OCI-LY7 (cell line): Measurements from ENCODE around the gene GALNT17. TPM values are rescaled to one million over a fixed set of nuclear protein-coding genes. Genes with fewer than 3 reads are reported as not detected.

Source experiments
- BruUV-seq: library from RNA; stranded (reverse); fragments of 400-500 nt; replicated peaks from 2 replicates; lab custom pipeline; 2021; lab: Mats Ljungman, UMichigan
- CTCF ChIA-PET: fragments of 300-600 bp; sonication (Branson Sonifier 250); formaldehyde crosslinking; loops from one replicate; lab custom pipeline; 2022; ENCODE audit warnings: antibody characterized with exemption; ENCODE audit not compliant: unreplicated experiment; lab: Charles Lee
- POLR2A ChIA-PET: fragments of 300-600 bp; sonication (Branson Sonifier 250); formaldehyde crosslinking; loops from one replicate; lab custom pipeline; 2022; ENCODE audit warnings: antibody characterized with exemption; lab: Charles Lee
- DNase-seq: peaks from one replicate; pipeline ENCODE4 v3.0.0-alpha.2; 2015; ENCODE audit warnings: low spot score
- H2AFZ ChIP-seq: fragments of 200-600 bp; sonication (generic), shearing (Covaris generic); 2 replicates; pipeline ENCODE4 v1.6.1; 2014; ENCODE audit warnings: mild to moderate bottlenecking, antibody characterized with exemption, low read length, moderate library complexity
- H3K27ac ChIP-seq: fragments of 200-600 bp; sonication (generic); 2 replicates; pipeline ENCODE4 v1.5.1; 2014; ENCODE audit warnings: mixed run types, low read depth, mild to moderate bottlenecking, moderate library complexity, low read length, inconsistent platforms; ENCODE audit not compliant: poor library complexity, severe bottlenecking
- H3K36me3 ChIP-seq: fragments of 200-600 bp; sonication (generic); 2 replicates; pipeline ENCODE4 v1.6.1; 2014; ENCODE audit warnings: mild to moderate bottlenecking, antibody characterized with exemption, low read length, moderate library complexity, mixed read lengths; ENCODE audit not compliant: insufficient read depth
- H3K4me1 ChIP-seq: fragments of 200-600 bp; sonication (generic); 2 replicates; pipeline ENCODE4 v1.5.1; 2014; ENCODE audit warnings: mild to moderate bottlenecking, low read length; ENCODE audit not compliant: insufficient read depth, poor library complexity, severe bottlenecking
- H3K4me2 ChIP-seq: fragments of 200-600 bp; sonication (generic); 2 replicates; pipeline ENCODE4 v1.6.1; 2014; ENCODE audit warnings: mild to moderate bottlenecking, low read length
- H3K4me3 ChIP-seq: fragments of 200-600 bp; sonication (generic); 2 replicates; pipeline ENCODE4 v1.5.1; 2014; ENCODE audit warnings: mild to moderate bottlenecking, low read depth, low read length; ENCODE audit not compliant: poor library complexity, severe bottlenecking
- H3K79me2 ChIP-seq: fragments of 200-600 bp; sonication (generic); 2 replicates; pipeline ENCODE4 v1.6.1; 2016; ENCODE audit warnings: low read depth, mild to moderate bottlenecking, low read length, moderate library complexity, mixed read lengths; ENCODE audit not compliant: insufficient read depth
- H3K9me2 ChIP-seq: fragments of 200-600 bp; sonication (generic); 2 replicates; pipeline ENCODE4 v1.6.1; 2016; ENCODE audit warnings: mild to moderate bottlenecking, low read length, mixed read lengths; ENCODE audit not compliant: insufficient read depth
- H3K9me3 ChIP-seq: fragments of 200-600 bp; sonication (generic); 2 replicates; pipeline ENCODE4 v1.6.1; 2014; ENCODE audit warnings: mild to moderate bottlenecking, mixed run types, low read length, mixed read lengths
- H4K20me1 ChIP-seq: fragments of 200-600 bp; sonication (generic); 2 replicates; pipeline ENCODE4 v1.6.1; 2014; ENCODE audit warnings: mild to moderate bottlenecking, antibody characterized with exemption, low read length, moderate library complexity, mixed read lengths; ENCODE audit not compliant: insufficient read depth
- EZH2phosphoT487 ChIP-seq: fragments of 200-600 bp; sonication (generic); IDR thresholded peaks from 2 replicates; pipeline ENCODE4 v1.6.1; 2018; ENCODE audit warnings: low read depth, borderline replicate concordance, mild to moderate bottlenecking, mixed run types, antibody characterized with exemption, low read length, moderate library complexity, mixed read lengths
- intact Hi-C: fragments of 100-400 bp; cut with micrococcal nuclease; formaldehyde crosslinking; loops from one replicate; pipeline ENCODE4 v1.10.0; 2022; ENCODE audit not compliant: unreplicated experiment
- total RNA-seq, 2 experiments: library from RNA; depleted of rRNA in 1 of 2; stranded (reverse); fragments of >200 nt in 1 of 2; shearing (Covaris generic) in 1 of 2; gene quantifications; 2 replicates each; pipeline ENCODE4 v1.2.3, GENCODE V29; 2014 to 2022
- TF ChIP-seq, protein P1 (sequence below): fragments of 200-600 bp; sonication (generic); conservative IDR thresholded peaks from 2 replicates; pipeline ENCODE4 v1.5.1; 2014; ENCODE audit warnings: mild to moderate bottlenecking, antibody characterized with exemption, low read length, moderate library complexity, mixed read lengths

Gene GALNT17
- total RNA-seq, 2 experiments from 2014 or later: not detected

DNA sequence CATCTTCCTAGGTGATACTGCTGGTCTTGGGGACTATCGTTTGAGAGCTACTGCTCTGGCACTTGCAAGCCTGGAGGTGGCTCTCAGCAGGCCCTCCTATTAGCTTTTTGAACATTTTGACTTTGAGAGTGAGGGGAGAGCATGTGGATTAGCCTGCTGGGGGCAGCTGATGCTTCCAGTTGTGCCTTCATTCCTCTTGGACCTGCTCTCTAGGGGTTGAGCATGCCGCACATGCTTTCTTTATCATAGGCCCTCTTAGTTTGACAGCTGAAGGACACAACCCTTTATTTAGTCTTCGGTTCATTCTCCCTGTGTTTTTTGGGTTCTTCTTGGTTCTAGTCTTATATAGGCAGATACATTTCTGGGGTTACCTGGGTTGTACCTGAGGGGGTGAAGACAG lies 132.1 kb downstream of the GALNT17 start:
- CTCF ChIA-PET: no interaction called here
- no peak for DNase-seq
- no peaks in the 10 kb centered on the region for H3K4me1 ChIP-seq
- H3K4me2 ChIP-seq: no peak overlapping the region
- BruUV-seq: no TSS peak
- POLR2A ChIA-PET: no interaction called here
- H2AFZ ChIP-seq: no peak overlapping the region
- H3K9me2 ChIP-seq: no peaks in the 10 kb centered on the region
- intact Hi-C loops: no loop called here
- H3K27ac ChIP-seq: no peak overlapping the region
- TF ChIP-seq, protein P1, sequence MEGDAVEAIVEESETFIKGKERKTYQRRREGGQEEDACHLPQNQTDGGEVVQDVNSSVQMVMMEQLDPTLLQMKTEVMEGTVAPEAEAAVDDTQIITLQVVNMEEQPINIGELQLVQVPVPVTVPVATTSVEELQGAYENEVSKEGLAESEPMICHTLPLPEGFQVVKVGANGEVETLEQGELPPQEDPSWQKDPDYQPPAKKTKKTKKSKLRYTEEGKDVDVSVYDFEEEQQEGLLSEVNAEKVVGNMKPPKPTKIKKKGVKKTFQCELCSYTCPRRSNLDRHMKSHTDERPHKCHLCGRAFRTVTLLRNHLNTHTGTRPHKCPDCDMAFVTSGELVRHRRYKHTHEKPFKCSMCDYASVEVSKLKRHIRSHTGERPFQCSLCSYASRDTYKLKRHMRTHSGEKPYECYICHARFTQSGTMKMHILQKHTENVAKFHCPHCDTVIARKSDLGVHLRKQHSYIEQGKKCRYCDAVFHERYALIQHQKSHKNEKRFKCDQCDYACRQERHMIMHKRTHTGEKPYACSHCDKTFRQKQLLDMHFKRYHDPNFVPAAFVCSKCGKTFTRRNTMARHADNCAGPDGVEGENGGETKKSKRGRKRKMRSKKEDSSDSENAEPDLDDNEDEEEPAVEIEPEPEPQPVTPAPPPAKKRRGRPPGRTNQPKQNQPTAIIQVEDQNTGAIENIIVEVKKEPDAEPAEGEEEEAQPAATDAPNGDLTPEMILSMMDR: no peak
- TF ChIP-seq EZH2phosphoT487: no peak
- no peak overlapping the region for H3K4me3 ChIP-seq
- no peaks in the 10 kb centered on the region for H4K20me1 ChIP-seq
- no peaks in the 10 kb centered on the region for H3K9me3 ChIP-seq
- H3K36me3 ChIP-seq: no peaks in the 10 kb centered on the region
- H3K79me2 ChIP-seq: no peaks in the 10 kb centered on the region

DNA sequence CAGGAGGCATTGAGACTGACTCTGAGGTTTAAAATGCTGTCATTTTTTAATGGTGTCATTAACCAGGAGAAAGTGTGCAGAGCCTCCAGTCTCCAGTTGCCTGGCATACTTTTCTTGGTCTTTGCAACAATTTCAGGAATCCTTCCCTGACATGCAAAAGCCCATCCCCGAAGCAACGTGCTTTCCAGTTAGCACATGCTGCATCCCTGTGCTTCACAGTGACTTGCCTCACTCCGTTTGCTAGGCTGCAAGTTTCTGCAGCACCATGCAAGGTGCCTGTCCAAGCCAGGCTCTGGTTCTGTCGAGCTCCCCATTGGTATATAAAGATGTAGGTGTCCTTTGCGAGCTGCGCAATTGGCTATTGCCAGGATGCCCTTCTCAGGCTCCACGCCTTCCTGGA lies 135.0 kb downstream of the GALNT17 start:
- intact Hi-C loops: no loop called here
- POLR2A ChIA-PET: interaction anchor here (0.7 kb wide), 1 partner anchor 441 kb away, joined by 4 read pairs; no protein-coding TSS in a partner anchor
- DNase-seq: no peak
- CTCF ChIA-PET: no interaction called here
- Histone ChIP-seq H2AFZ (no peak overlapping the region), H3K4me1 (no peaks in the 10 kb centered on the region), H3K79me2 (no peaks in the 10 kb centered on the region), H3K9me3 (no peaks in the 10 kb centered on the region), H3K9me2 (no peaks in the 10 kb centered on the region), H3K4me3 (no peak overlapping the region), H4K20me1 (no peaks in the 10 kb centered on the region), H3K36me3 (no peaks in the 10 kb centered on the region), H3K4me2 (no peak overlapping the region), H3K27ac (no peak overlapping the region)
- TF ChIP-seq, protein P1: no peak
- no peak for TF ChIP-seq EZH2phosphoT487
- BruUV-seq: no TSS peak

DNA sequence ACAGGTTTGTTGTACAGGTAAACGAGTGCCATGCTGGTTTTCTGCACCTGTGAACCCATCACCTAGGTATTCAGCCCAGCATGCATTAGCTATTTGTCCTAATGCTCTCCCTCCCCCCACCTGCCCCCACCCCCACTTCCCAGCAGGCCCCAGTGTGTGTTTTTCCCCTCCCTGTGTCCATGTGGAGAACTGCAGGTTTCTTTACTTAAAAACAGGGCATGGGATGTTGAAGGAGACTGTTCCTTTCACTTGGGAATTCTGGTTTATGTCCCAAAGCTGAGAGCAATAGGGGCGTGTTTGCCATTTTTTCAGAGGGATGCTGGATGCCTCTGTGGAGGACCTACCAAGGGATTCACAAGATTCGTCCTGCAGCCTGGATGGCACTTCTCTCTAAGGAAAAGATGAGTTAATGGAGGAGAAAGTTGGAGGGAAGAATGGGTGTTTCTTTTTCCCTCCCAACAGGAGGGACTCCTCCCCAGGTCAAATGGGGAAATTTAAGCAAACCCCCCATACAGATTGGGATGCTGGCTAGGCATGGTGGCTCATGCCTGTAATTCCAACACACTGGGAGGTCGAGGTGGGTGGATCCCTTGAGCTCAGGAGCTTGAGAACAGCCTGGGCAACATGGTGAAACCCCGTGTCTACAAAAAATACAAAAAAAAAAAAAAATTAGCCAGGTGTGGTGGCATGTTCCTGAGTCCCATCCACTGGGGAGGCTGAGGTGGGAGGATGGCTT lies 136.0 kb downstream of the GALNT17 start:
- intact Hi-C loops: no loop called here
- no peaks in the 10 kb centered on the region for H3K9me2 ChIP-seq
- no TSS peak for BruUV-seq
- H4K20me1 ChIP-seq: no peaks in the 10 kb centered on the region
- ChIA-PET POLR2A (no interaction called here), CTCF (no interaction called here)
- DNase-seq: no peak
- no peak overlapping the region for H3K4me2 ChIP-seq
- H3K79me2 ChIP-seq: no peaks in the 10 kb centered on the region
- H3K36me3 ChIP-seq: no peaks in the 10 kb centered on the region
- no peak overlapping the region for H3K4me3 ChIP-seq
- no peaks in the 10 kb centered on the region for H3K9me3 ChIP-seq
- H3K27ac ChIP-seq: no peak overlapping the region
- no peak overlapping the region for H2AFZ ChIP-seq
- TF ChIP-seq EZH2phosphoT487: no peak
- TF ChIP-seq, protein P1: no peak
- H3K4me1 ChIP-seq: no peaks in the 10 kb centered on the region
